GM18861 (cell line): ENCODE data around the gene ADK.
"Not testable (repeated sequence)": the region's sequence is repeated elsewhere in the genome, so short reads cannot be mapped to it uniquely, and the experiment has no call there.

Source experiments
- ATAC-seq: cut with Tn5 transposase; IDR thresholded peaks from one replicate; pipeline ENCODE4 v1.9.1; 2021; ENCODE audit not compliant: unreplicated experiment

Gene ADK

GRCh38 chr10:74476162-74476706 lies 325.2 kb downstream of the ADK start:
- ATAC-seq: not testable (repeated sequence)

GRCh38 chr10:74480778-74481177 lies 329.8 kb downstream of the ADK start:
- no peak for ATAC-seq

- ATAC-seq: no peak
Measured at GRCh38 chr10:74483356-74483755, 332.3 kb downstream of the ADK start.

- no peak for ATAC-seq
Measured at GRCh38 chr10:74485283-74485682, 334.3 kb downstream of the ADK start.

GRCh38 chr10:74486659-74487058 lies 335.6 kb downstream of the ADK start:
- ATAC-seq: no peak

GRCh38 chr10:74488907-74489306 lies 337.9 kb downstream of the ADK start:
- ATAC-seq: no peak

- ATAC-seq: no peak
Measured at GRCh38 chr10:74490551-74490950, 339.5 kb downstream of the ADK start.

- no peak for ATAC-seq
Measured at GRCh38 chr10:74491014-74491413, 340.0 kb downstream of the ADK start.

- ATAC-seq: not testable (repeated sequence)
Measured at GRCh38 chr10:74496276-74496675, 345.3 kb downstream of the ADK start.

GRCh38 chr10:74498664-74499063 lies 347.6 kb downstream of the ADK start:
- ATAC-seq: not testable (repeated sequence)

GRCh38 chr10:74500026-74500704 lies 349.1 kb downstream of the ADK start:
- no peak for ATAC-seq

- ATAC-seq: no peak
Measured at GRCh38 chr10:74500816-74501215, 349.8 kb downstream of the ADK start.

- no peak for ATAC-seq
Measured at GRCh38 chr10:74502963-74503608, 352.1 kb downstream of the ADK start.

- no peak for ATAC-seq
Measured at GRCh38 chr10:74507951-74508350, 356.9 kb downstream of the ADK start.

GRCh38 chr10:74510594-74510993 lies 359.6 kb downstream of the ADK start:
- ATAC-seq: no peak

- no peak for ATAC-seq
Measured at GRCh38 chr10:74511051-74511450, 360.0 kb downstream of the ADK start.

GRCh38 chr10:74514322-74514721 lies 363.3 kb downstream of the ADK start:
- no peak for ATAC-seq

- no peak for ATAC-seq
Measured at GRCh38 chr10:74518061-74518460, 367.0 kb downstream of the ADK start.

GRCh38 chr10:74521526-74521925 lies 370.5 kb downstream of the ADK start:
- ATAC-seq: no peak

GRCh38 chr10:74523199-74523598 lies 372.2 kb downstream of the ADK start:
- ATAC-seq: no peak

GRCh38 chr10:74525885-74526284 lies 374.9 kb downstream of the ADK start:
- ATAC-seq: no peak

GRCh38 chr10:74527611-74528010 lies 376.6 kb downstream of the ADK start:
- not testable (repeated sequence) for ATAC-seq
